SH-SY5Y (cell line): ENCODE results near the gene CDS1.

ENCODE experiments used
- GATA2 ChIP-seq: IDR thresholded peaks from 2 replicates; pipeline ENCODE4 v1.6.1; 2011; ENCODE audit warnings: mild to moderate bottlenecking, low read depth, low read length
- GATA3 ChIP-seq: IDR thresholded peaks from 2 replicates; pipeline ENCODE4 v1.6.1; 2011; ENCODE audit warnings: low read depth, mild to moderate bottlenecking, low read length, moderate library complexity

The CDS1 gene

DNA sequence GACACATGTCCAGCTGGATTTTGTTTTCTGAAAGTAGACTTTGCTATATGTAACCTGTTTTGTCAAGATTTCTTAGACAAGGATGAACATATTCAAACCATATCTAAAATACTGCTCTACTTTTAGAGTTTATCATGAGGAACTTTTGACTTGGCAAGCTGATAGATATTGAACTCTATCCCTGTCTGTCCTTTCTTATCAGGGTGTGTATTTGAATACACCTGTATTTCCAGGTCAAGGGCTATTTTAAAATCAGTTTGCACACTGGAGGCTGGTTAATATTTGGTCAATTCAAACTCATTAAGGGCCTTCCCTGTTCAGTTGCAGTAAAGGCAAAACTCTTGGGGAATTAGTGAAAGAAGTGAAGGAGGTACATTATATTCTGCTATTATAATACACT lies 2.3 kb downstream of the CDS1 start:
- no peak for TF ChIP-seq GATA2
- no peak for TF ChIP-seq GATA3

DNA sequence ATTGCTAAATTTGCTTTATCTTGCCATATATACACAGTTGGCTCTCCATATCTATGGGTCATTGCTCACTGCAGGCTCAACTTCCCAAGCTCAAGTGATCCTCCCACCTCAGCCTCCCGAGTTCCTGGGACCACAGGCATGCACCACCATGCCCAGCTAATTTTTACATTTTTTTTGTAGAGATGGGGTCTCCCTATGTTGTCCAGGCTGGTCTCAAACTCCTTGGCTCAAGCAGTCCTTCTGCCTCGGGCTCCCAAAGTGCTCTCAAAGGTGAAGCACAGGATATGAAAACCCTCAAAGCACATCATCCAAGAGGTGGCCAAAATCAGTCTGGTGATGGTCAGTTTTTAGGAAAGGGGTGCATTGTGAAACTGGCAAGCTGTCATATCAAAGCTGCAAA lies 11.8 kb downstream of the CDS1 start:
- TF ChIP-seq GATA3 = no peak
- TF ChIP-seq GATA2 = no peak

DNA sequence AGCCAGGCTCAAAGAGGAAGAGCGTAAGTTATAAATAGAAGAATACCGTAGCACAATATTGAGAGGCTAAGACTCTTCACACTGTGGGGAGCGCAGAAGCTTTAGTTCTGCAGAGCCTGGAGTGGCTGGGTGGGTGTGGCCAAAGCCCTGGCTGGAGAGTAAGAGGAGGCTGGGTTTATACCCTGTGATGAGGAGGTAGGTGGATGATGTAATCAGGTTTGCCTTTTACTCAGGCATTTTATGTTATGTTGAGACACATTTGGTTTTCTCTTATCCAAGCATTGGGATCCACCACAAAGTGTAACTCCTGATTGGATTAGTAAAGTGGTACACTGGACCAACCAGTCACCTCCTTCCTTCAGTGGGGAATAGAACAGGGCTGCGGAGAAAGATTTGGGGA lies 13.9 kb downstream of the CDS1 start:
- TF ChIP-seq GATA3 = no peak
- TF ChIP-seq GATA2 = no peak

DNA sequence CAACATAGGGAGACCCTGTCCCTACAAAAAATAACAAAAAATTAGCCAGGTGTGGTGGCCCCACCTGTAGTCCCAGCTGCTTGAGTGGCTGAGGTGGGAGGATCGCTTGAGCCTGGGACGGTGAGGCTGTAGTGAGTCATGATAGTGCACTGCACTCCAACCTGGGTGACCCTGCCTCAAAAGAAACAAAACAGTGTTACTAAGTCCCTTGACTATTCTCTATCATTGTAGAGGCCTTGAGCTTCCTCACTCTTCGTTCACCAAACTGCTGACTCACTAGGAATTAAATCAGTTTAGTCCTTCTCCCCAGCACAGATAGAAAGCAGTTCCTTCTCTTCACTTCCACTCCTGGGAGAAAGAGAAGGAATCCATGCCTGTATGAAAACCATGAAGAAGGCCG lies 14.5 kb downstream of the CDS1 start:
- TF ChIP-seq GATA3 (no peak), GATA2 (no peak)

DNA sequence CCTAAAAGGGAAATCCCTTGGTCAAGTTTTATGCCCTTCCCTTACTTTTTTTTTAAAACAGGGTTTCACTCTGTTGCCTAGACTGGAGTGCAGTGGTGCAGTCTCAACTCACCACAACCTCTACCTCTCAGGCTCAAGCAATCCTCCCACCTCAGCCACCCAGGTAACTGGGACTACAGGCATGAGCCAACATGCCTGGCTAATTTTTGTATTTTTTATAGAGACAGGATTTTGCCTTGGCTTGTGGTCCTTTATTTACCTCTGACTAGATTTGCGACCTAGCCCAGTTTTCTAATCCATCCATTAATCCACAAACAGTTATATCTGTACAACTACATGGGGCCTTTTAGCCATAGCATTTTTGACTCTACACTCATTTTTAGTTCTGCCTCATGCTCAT lies 23.7 kb downstream of the CDS1 start:
- TF ChIP-seq GATA2 (no peak), GATA3 (no peak)

DNA sequence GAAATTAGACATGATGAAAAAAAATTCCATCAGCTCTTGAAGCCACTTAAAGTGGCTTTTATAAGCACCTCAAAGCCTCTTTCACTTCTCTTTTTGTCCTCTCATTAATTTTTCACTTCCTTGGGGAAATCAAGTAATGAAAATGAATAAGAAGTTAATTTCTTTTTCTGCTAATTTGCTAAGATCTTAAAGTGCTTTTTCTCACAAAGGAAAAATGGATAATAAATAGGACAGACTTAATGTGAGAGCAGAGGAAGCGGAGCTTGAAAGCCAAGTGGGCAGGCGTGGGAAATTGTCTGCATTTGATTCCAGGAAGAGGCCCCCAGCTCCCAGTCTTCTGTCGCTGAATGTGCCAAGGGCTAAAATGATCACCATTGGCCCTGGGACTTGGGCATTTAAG lies 28.6 kb downstream of the CDS1 start:
- TF ChIP-seq GATA3 = no peak
- TF ChIP-seq GATA2 = no peak

DNA sequence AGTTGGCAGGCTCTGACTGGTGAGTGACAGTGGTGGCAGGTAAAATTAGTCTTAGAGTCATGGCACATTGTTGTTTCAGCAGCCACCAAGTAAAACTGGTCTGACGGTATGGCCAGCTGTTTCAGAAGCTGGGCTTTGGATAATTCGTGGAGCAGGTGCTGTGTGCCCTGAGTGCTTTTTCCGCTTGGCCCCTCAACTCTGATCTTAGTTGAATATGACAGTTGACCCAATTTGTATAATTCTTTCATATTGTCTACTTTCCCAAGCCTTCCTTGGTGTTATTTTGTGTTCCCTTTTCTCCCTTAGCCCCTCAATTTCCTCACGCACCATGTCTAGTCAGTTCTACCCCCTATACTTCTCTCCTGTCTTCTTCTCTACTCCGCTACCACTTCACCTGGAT lies 32.0 kb downstream of the CDS1 start:
- TF ChIP-seq GATA2 (no peak), GATA3 (no peak)

DNA sequence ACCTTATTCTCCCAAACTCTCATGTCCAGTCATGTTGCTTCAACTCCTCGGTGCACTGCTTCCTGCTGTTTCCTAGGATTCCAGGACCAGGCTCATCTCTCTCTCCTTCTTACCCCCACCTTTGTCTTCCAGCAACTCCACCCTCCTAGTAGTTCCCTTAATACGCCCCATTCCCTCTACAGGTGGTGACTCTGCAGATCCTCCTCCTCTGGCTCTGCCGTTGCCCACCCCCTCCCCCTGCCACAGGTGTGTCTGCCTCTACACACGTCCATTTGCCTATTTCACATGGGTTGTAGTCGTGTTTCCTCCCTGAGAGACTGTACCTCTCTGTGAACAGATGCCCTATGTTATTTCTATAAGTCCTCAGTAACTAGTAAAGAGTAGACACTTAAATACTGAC lies 32.4 kb downstream of the CDS1 start:
- TF ChIP-seq GATA2 (no peak), GATA3 (no peak)

DNA sequence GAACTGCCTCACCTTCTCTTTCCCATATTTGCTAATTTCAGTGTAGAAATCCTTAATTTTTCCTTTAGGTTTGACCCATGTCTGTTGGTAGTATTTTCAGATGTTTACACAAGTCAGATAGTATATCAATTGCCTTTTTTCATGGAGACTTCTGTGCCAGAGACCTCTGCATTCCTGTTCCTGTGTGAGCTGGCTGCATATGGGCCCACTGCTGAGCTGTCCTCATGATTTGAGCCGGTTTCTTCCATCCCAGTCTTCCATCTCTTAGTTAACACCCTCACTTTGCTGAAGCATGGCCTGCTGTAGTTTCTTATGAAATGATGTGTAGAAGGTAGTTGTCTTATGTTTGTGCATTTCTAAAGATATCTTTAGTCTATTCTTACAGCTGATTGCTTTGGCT lies 40.0 kb downstream of the CDS1 start:
- no peak for TF ChIP-seq GATA2
- TF ChIP-seq GATA3 = no peak

DNA sequence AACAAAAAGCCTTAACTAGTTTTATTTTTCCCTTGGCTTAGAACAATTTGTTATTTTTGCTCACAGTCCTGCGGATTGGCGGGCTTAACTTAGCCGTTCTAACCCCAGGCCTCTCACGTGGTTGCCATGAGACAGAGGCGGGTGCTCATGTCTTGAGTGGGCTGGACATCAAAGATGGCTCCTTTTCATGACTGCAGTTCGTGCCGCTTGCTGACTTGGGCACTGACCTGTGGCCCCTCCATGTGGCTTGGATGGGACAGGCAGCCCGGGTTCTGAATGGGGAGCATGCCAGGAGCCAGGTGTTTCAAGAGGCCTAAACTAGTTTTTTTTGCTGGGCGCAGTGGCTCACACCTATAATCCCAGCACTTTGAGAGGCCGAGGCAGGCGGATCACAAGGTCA lies 40.7 kb downstream of the CDS1 start:
- TF ChIP-seq GATA2 (no peak), GATA3 (no peak)

DNA sequence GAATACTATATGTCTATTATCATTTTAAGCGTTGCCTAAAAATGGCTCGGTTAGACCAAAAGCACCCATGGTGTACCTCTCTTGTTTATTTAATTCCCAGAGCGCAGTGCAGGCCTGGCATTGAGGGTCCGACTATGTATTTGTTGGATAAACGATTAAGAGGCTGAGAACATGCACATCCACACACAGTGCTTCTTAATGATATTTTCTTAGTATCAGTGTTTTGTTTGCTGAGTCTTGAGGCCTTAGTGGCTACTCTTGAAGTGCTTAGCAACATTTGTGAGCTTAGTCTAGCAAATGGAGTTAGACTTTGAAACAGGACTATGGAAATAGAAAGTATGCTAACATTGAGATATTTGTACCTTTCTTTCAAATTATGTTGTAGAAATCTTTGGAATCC lies 43.7 kb downstream of the CDS1 start:
- TF ChIP-seq GATA2 = no peak

DNA sequence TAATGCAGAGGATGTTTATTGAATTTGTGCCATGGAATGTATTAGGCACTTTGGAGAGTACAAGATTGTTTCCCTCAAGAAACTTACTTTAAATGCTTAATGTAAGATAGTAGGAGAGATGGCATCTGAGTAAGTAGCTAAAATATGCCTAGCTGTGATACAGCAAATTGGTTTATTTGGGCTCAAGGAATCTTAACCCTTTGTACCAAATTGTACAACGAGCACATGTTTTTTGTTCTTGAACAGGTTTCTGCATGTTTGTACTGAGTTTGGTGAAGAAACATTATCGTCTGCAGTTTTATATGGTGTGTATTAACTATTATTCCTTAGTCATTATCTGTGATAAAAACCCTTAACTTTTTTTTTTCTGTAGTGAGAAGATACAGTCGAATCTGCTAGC lies 48.6 kb downstream of the CDS1 start:
- TF ChIP-seq GATA3 = no peak
- no peak for TF ChIP-seq GATA2

DNA sequence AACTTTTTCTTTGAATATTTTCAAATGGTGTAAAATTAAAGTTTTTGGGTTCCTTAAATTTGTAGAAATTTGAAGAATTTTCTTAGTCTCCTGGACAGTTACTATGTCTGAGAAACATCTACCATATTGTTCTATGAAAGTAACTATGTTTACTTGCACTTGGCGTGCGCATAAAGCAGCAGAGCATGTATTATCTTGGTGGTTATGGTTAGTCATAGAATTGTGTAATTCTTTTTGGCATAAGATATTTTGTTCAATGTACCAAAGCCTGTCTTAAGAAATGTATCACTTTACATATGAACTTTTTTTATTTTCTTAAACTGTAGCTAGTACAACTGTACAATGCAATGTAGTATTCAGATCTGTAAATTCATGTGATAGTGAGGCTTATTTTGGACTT lies 49.2 kb downstream of the CDS1 start:
- TF ChIP-seq GATA3 = no peak
- no peak for TF ChIP-seq GATA2

DNA sequence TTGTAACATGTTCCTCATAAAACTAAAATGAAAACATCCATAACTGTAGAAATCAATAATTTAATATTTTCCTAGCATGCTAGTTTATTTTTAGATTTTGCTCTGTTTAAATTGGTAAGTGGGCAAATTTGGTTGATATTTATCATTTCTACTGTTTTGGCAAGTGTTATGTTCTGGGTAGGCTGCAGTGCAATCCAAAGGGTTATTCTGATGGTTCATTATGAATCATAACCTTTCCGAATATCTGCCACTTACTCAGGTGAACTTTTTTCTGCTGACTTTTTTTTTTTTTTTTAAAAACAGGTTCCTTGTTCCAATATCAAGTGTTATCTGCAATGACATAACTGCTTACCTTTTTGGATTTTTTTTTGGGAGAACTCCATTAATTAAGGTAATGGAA lies 52.0 kb downstream of the CDS1 start:
- no peak for TF ChIP-seq GATA3
- TF ChIP-seq GATA2 = no peak

DNA sequence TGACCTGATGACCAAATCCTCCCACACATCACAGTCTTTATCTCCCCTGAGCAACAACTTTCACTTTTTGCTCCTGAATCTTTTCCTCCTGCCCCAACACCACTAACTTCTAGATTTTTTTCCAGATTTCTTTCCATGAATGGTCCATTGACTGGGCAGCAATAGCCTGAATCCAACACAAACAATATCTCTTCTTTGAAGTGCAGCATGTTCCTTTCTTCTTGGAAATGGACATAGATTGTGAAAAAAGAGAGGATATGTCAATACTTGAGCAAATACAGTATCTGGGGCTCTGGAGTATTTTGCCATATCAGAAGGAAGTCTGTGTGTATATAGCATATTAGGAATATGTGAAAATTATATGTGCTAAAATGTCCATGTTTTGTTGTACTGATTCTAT lies 55.2 kb downstream of the CDS1 start:
- TF ChIP-seq GATA3 = no peak
- TF ChIP-seq GATA2 = no peak

DNA sequence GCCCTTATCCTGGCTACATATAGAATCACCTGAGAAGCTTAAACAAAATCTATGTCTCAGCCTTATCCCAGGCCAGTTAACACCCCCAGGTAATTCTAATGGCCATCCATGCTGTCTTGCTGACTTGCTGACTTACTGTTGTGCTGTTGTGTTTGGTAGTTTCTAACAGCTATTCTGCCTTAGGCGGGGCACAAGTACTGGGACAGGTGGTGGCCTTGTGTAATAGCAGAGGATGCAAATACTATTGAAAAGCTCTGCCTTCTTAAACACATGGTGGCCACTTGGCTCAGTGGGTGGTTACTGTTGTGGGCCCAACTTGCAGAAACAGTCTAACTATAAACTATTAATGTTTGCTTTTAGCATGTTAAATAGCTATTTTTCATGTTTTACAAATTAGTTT lies 56.2 kb downstream of the CDS1 start:
- TF ChIP-seq GATA3 = no peak
- no peak for TF ChIP-seq GATA2

DNA sequence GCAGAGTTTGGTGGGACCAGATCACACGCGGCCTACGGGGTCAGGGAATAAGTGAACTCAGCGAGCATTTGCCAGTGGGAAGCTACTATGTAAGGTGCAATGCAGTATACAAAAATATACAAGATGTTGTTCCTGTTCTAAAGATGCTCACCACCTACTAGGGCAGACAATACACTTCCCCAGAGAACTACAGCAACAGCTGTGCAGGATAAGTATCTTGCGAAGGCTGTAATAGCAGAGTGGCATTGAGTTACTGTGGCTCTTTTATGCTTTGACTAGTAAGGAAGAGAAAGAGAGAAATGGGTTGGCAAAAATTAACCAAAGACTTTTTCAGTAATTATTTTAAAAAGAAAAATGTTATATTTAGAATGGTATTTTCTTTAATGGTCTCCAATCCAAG lies 61.2 kb downstream of the CDS1 start:
- TF ChIP-seq GATA2 (no peak), GATA3 (no peak)

DNA sequence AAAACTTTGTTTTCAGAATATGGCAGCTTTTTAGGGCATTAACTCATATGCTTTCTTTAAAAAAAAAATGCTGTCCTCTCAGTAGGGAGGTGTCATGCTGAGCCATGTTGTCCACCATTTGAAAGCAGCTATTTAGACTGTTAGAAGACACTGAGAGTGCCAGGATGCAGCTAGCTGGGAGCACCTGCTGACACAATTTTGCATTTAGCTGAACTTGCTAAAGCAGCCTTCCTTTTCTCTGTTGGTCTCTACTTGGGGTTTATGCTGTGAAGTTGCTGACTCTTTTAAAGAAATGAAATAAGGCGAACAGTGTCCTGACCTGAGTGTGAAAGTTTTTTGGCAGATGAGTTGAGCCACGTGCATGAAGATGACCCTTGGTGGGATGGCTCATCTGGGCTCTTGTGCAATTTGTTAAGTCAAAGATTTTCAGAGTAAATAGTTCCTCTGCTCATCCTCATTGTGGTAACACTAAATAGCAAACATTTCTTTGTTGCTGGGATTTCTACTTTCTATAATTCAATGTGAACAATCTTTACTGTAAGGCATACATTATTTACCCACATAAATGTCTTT lies 64.5 kb downstream of the CDS1 start:
- TF ChIP-seq GATA2 = no peak
- TF ChIP-seq GATA3 = no peak

DNA sequence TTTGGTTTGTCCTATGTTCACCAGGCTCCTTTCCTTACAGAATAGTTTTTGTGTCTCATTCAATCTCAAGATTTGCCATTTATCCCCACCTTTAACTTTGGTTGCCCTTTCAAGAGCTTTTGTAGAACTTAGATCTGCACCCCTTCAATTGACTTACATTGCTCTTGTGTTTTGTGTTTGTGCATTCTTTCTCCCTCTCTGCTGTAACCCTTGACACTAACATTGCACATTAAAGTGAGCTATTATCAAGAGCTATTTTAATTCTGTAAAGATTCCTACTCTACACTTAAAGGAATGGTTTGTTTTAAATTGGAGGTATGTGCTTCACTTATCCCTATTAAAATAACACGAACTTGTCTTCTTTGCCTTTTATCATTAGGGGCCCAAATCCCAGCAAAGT lies 65.3 kb downstream of the CDS1 start:
- TF ChIP-seq GATA3 (no peak), GATA2 (no peak)
